ENCODE results near the gene CYFIP2.
"Not testable (repeated sequence)": the region's sequence is repeated elsewhere in the genome, so short reads cannot be mapped to it uniquely, and the experiment has no call there.

Gene CYFIP2

GRCh38 chr5:157236423-157236822 is 29.5 kb upstream of the CYFIP2 start:
- H3K27me3 ChIP-seq (replicated peaks; ENCODE audit: control insufficient read depth, insufficient read depth, low read length) = no peaks in the 10 kb centered on the region
- no peak for DNase-seq (ENCODE audit: low read depth)
- peaks cover 22% of the 10 kb centered on the region for H3K4me1 ChIP-seq (ENCODE audit: control insufficient read depth, insufficient read depth, low read length)
- H3K9ac ChIP-seq (ENCODE audit: low read length) = no peak overlapping the region
- H3K4me3 ChIP-seq (ENCODE audit: low read length) = no peak overlapping the region
- no peaks in the 10 kb centered on the region for H3K36me3 ChIP-seq (ENCODE audit: control insufficient read depth, insufficient read depth, low read length, severe bottlenecking)
- H3K9me3 ChIP-seq (ENCODE audit: control insufficient read depth, low read length) = no peaks in the 10 kb centered on the region

- Histone ChIP-seq H3K4me1 (ENCODE audit: control insufficient read depth, insufficient read depth, low read length) (peaks cover 6% of the 10 kb centered on the region), H3K9me3 (ENCODE audit: control insufficient read depth, low read length) (no peaks in the 10 kb centered on the region), H3K27me3 (replicated peaks; ENCODE audit: control insufficient read depth, insufficient read depth, low read length) (peaks cover 4% of the 10 kb centered on the region), H3K4me3 (ENCODE audit: low read length) (no peak overlapping the region), H3K9ac (ENCODE audit: low read length) (no peak overlapping the region), H3K36me3 (ENCODE audit: control insufficient read depth, insufficient read depth, low read length, severe bottlenecking) (no peaks in the 10 kb centered on the region)
- peak; percentile 10 for DNase-seq (ENCODE audit: low read depth)
Observed at GRCh38 chr5:157241483-157241882, 24.4 kb upstream of the CYFIP2 start.

- H3K9me3 ChIP-seq (ENCODE audit: control insufficient read depth, low read length); H3K27me3 ChIP-seq (replicated peaks; ENCODE audit: control insufficient read depth, insufficient read depth, low read length); H3K4me1 ChIP-seq (ENCODE audit: control insufficient read depth, insufficient read depth, low read length); H3K4me3 ChIP-seq (ENCODE audit: low read length); DNase-seq (ENCODE audit: low read depth); H3K9ac ChIP-seq (ENCODE audit: low read length); H3K36me3 ChIP-seq (ENCODE audit: control insufficient read depth, insufficient read depth, low read length, severe bottlenecking): not testable (repeated sequence)
Observed at GRCh38 chr5:157244704-157245103, 21.2 kb upstream of the CYFIP2 start.

GRCh38 chr5:157245476-157245875 is 20.4 kb upstream of the CYFIP2 start:
- H3K9me3 ChIP-seq (ENCODE audit: control insufficient read depth, low read length) = no peaks in the 10 kb centered on the region
- peak; percentile 10 for DNase-seq (ENCODE audit: low read depth)
- no peak overlapping the region for H3K9ac ChIP-seq (ENCODE audit: low read length)
- H3K4me1 ChIP-seq (ENCODE audit: control insufficient read depth, insufficient read depth, low read length) = no peaks in the 10 kb centered on the region
- no peaks in the 10 kb centered on the region for H3K36me3 ChIP-seq (ENCODE audit: control insufficient read depth, insufficient read depth, low read length, severe bottlenecking)
- no peak overlapping the region for H3K4me3 ChIP-seq (ENCODE audit: low read length)
- H3K27me3 ChIP-seq (replicated peaks; ENCODE audit: control insufficient read depth, insufficient read depth, low read length) = peaks cover 4% of the 10 kb centered on the region

- H3K9me3 ChIP-seq (ENCODE audit: control insufficient read depth, low read length) = no peaks in the 10 kb centered on the region
- no peaks in the 10 kb centered on the region for H3K4me1 ChIP-seq (ENCODE audit: control insufficient read depth, insufficient read depth, low read length)
- H3K27me3 ChIP-seq (replicated peaks; ENCODE audit: control insufficient read depth, insufficient read depth, low read length) = peaks cover 4% of the 10 kb centered on the region
- no peak overlapping the region for H3K4me3 ChIP-seq (ENCODE audit: low read length)
- H3K9ac ChIP-seq (ENCODE audit: low read length) = no peak overlapping the region
- no peak for DNase-seq (ENCODE audit: low read depth)
- H3K36me3 ChIP-seq (ENCODE audit: control insufficient read depth, insufficient read depth, low read length, severe bottlenecking) = no peaks in the 10 kb centered on the region
Observed at GRCh38 chr5:157245886-157246285, 20.0 kb upstream of the CYFIP2 start.

- DNase-seq (ENCODE audit: low read depth) = no peak
- H3K9ac ChIP-seq (ENCODE audit: low read length) = no peak overlapping the region
- peaks cover 4% of the 10 kb centered on the region for H3K27me3 ChIP-seq (replicated peaks; ENCODE audit: control insufficient read depth, insufficient read depth, low read length)
- no peaks in the 10 kb centered on the region for H3K36me3 ChIP-seq (ENCODE audit: control insufficient read depth, insufficient read depth, low read length, severe bottlenecking)
- H3K4me3 ChIP-seq (ENCODE audit: low read length) = no peak overlapping the region
- no peaks in the 10 kb centered on the region for H3K9me3 ChIP-seq (ENCODE audit: control insufficient read depth, low read length)
- peaks cover under 1% of the 10 kb centered on the region for H3K4me1 ChIP-seq (ENCODE audit: control insufficient read depth, insufficient read depth, low read length)
Observed at GRCh38 chr5:157247267-157247666, 18.7 kb upstream of the CYFIP2 start.

GRCh38 chr5:157248821-157249470 is 17.0 kb upstream of the CYFIP2 start:
- Histone ChIP-seq H3K4me3 (ENCODE audit: low read length) (no peak overlapping the region), H3K9me3 (ENCODE audit: control insufficient read depth, low read length) (no peaks in the 10 kb centered on the region), H3K4me1 (ENCODE audit: control insufficient read depth, insufficient read depth, low read length) (peaks cover 5% of the 10 kb centered on the region), H3K36me3 (ENCODE audit: control insufficient read depth, insufficient read depth, low read length, severe bottlenecking) (no peaks in the 10 kb centered on the region), H3K9ac (ENCODE audit: low read length) (no peak overlapping the region), H3K27me3 (replicated peaks; ENCODE audit: control insufficient read depth, insufficient read depth, low read length) (no peaks in the 10 kb centered on the region)
- DNase-seq (ENCODE audit: low read depth) = no peak

GRCh38 chr5:157252711-157253465 is 13.0 kb upstream of the CYFIP2 start:
- no peak overlapping the region for H3K4me3 ChIP-seq (ENCODE audit: low read length)
- no peak overlapping the region for H3K9ac ChIP-seq (ENCODE audit: low read length)
- H3K4me1 ChIP-seq (ENCODE audit: control insufficient read depth, insufficient read depth, low read length) = peaks cover 5% of the 10 kb centered on the region
- DNase-seq (ENCODE audit: low read depth) = peak; percentile 19
- no peaks in the 10 kb centered on the region for H3K27me3 ChIP-seq (replicated peaks; ENCODE audit: control insufficient read depth, insufficient read depth, low read length)
- no peaks in the 10 kb centered on the region for H3K9me3 ChIP-seq (ENCODE audit: control insufficient read depth, low read length)
- no peaks in the 10 kb centered on the region for H3K36me3 ChIP-seq (ENCODE audit: control insufficient read depth, insufficient read depth, low read length, severe bottlenecking)

GRCh38 chr5:157253547-157253946 is 12.4 kb upstream of the CYFIP2 start:
- peak; percentile 87 for DNase-seq (ENCODE audit: low read depth)
- no peak overlapping the region for H3K9ac ChIP-seq (ENCODE audit: low read length)
- no peaks in the 10 kb centered on the region for H3K27me3 ChIP-seq (replicated peaks; ENCODE audit: control insufficient read depth, insufficient read depth, low read length)
- no peak overlapping the region for H3K4me3 ChIP-seq (ENCODE audit: low read length)
- H3K4me1 ChIP-seq (ENCODE audit: control insufficient read depth, insufficient read depth, low read length) = peaks cover 5% of the 10 kb centered on the region
- no peaks in the 10 kb centered on the region for H3K36me3 ChIP-seq (ENCODE audit: control insufficient read depth, insufficient read depth, low read length, severe bottlenecking)
- no peaks in the 10 kb centered on the region for H3K9me3 ChIP-seq (ENCODE audit: control insufficient read depth, low read length)

- Histone ChIP-seq H3K27me3 (replicated peaks; ENCODE audit: control insufficient read depth, insufficient read depth, low read length) (peaks cover 5% of the 10 kb centered on the region), H3K4me1 (ENCODE audit: control insufficient read depth, insufficient read depth, low read length) (no peaks in the 10 kb centered on the region), H3K9ac (ENCODE audit: low read length) (no peak overlapping the region), H3K9me3 (ENCODE audit: control insufficient read depth, low read length) (no peaks in the 10 kb centered on the region), H3K36me3 (ENCODE audit: control insufficient read depth, insufficient read depth, low read length, severe bottlenecking) (no peaks in the 10 kb centered on the region), H3K4me3 (ENCODE audit: low read length) (no peak overlapping the region)
- no peak for DNase-seq (ENCODE audit: low read depth)
Observed at GRCh38 chr5:157258450-157258849, 7.5 kb upstream of the CYFIP2 start.

GRCh38 chr5:157259699-157260098 is 6.2 kb upstream of the CYFIP2 start:
- Histone ChIP-seq H3K9me3 (ENCODE audit: control insufficient read depth, low read length) (no peaks in the 10 kb centered on the region), H3K36me3 (ENCODE audit: control insufficient read depth, insufficient read depth, low read length, severe bottlenecking) (no peaks in the 10 kb centered on the region)

More at GRCh38 chr5:157259699-157260098, 6.2 kb upstream of the CYFIP2 start:
- Histone ChIP-seq H3K9ac (ENCODE audit: low read length) (no peak overlapping the region), H3K4me3 (ENCODE audit: low read length) (no peak overlapping the region), H3K4me1 (ENCODE audit: control insufficient read depth, insufficient read depth, low read length) (no peaks in the 10 kb centered on the region), H3K27me3 (replicated peaks; ENCODE audit: control insufficient read depth, insufficient read depth, low read length) (peaks cover 5% of the 10 kb centered on the region)
- no peak for DNase-seq (ENCODE audit: low read depth)
